ENCODE results near the gene KIT. TPM values are rescaled to one million over a fixed set of nuclear protein-coding genes. Genes with fewer than 3 reads are reported as not detected.

The KIT gene
- total RNA-seq, 1 donor from 2014 or later, result 19.5 TPM

DNA sequence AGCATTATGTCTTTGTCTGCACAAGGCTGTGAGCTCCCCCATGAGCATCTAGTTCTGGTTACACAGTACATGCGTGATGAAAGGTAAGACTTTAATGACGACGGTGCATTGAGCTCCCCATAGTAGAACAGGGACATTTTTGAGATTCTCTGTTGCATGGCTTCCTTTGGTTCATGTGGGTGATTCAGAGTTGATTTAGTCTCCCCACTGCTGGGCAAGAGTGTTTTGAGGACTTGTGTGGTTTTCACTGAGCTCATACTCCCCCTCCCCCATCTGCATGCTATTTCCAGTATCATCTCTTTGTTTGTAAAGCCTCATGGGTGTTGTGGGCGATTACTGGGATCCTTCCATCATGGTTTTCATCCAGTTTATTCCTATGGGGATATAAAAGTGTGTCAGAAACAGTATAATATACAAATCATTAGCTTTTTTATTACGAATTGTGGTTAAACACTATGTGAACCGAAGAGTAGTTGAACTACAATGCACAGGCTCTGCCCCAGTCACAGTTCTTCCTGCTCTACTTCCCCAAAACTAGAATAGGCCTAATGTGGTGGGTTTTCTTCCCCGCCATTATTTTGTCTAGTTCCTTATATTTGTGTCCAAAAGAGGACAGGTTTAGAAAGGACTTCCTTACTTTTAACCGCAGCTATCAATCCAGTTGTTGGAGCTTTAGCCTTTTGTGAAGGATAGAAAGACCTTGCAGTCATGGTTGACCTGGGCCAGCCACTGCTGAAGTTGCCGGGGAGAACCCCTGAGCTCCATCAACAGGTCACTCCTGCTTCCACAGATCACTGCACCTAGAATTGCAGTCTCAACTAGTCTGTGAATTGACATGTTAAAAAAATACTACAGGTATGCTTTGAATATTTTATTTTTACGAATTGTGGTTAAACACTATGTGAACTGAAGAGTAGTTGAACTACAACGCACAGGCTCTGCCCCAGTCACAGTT lies 30.4 kb downstream of the KIT start:
- H3K4me1 Mint-ChIP-seq (ENCODE audit: unreplicated experiment), result no peaks in the 10 kb centered on the region
- no peak for TF ChIP-seq CTCF (conservative IDR thresholded peaks at IDR 0.05)
- peaks cover 4% of the 10 kb centered on the region for H3K27me3 Mint-ChIP-seq
- no peak overlapping the region for H3K27ac Mint-ChIP-seq
- H3K4me3 Mint-ChIP-seq, result no peak overlapping the region
- DNase-seq (ENCODE audit: extremely low spot score, unreplicated experiment), result no peak
- no peaks in the 10 kb centered on the region for H3K9me3 Mint-ChIP-seq
- no peaks in the 10 kb centered on the region for H3K36me3 Mint-ChIP-seq

GRCh38 chr4:54695337-54695736 lies 37.6 kb downstream of the KIT start:
- no peak overlapping the region for H3K27ac Mint-ChIP-seq
- no peak overlapping the region for H3K4me3 Mint-ChIP-seq
- no peak for DNase-seq (ENCODE audit: extremely low spot score, unreplicated experiment)
- H3K36me3 Mint-ChIP-seq, result no peaks in the 10 kb centered on the region
- peaks cover 4% of the 10 kb centered on the region for H3K27me3 Mint-ChIP-seq
- H3K4me1 Mint-ChIP-seq (ENCODE audit: unreplicated experiment), result peaks cover 4% of the 10 kb centered on the region
- H3K9me3 Mint-ChIP-seq, result no peaks in the 10 kb centered on the region
- TF ChIP-seq CTCF (conservative IDR thresholded peaks at IDR 0.05), result no peak

GRCh38 chr4:54695788-54696187 lies 38.0 kb downstream of the KIT start:
- no peaks in the 10 kb centered on the region for H3K36me3 Mint-ChIP-seq
- no peak overlapping the region for H3K4me3 Mint-ChIP-seq
- H3K27ac Mint-ChIP-seq, result no peak overlapping the region
- no peak for DNase-seq (ENCODE audit: extremely low spot score, unreplicated experiment)
- peaks cover 4% of the 10 kb centered on the region for H3K4me1 Mint-ChIP-seq (ENCODE audit: unreplicated experiment)
- H3K27me3 Mint-ChIP-seq, result peaks cover 4% of the 10 kb centered on the region
- no peaks in the 10 kb centered on the region for H3K9me3 Mint-ChIP-seq
- no peak for TF ChIP-seq CTCF (conservative IDR thresholded peaks at IDR 0.05)

- DNase-seq (ENCODE audit: extremely low spot score, unreplicated experiment), result no peak
- H3K27ac Mint-ChIP-seq, result no peak overlapping the region
- H3K9me3 Mint-ChIP-seq, result no peaks in the 10 kb centered on the region
- no peaks in the 10 kb centered on the region for H3K36me3 Mint-ChIP-seq
- peaks cover 8% of the 10 kb centered on the region for H3K4me1 Mint-ChIP-seq (ENCODE audit: unreplicated experiment)
- no peak overlapping the region for H3K4me3 Mint-ChIP-seq
- TF ChIP-seq CTCF (conservative IDR thresholded peaks at IDR 0.05), result no peak
- no peaks in the 10 kb centered on the region for H3K27me3 Mint-ChIP-seq
These were observed 38.9 kb downstream of the KIT start for GRCh38 chr4:54696649-54697048.

GRCh38 chr4:54700986-54701385 lies 43.2 kb downstream of the KIT start:
- H3K27me3 Mint-ChIP-seq, result no peaks in the 10 kb centered on the region
- no peak overlapping the region for H3K4me3 Mint-ChIP-seq
- H3K9me3 Mint-ChIP-seq, result no peaks in the 10 kb centered on the region
- H3K4me1 Mint-ChIP-seq (ENCODE audit: unreplicated experiment), result peaks cover 8% of the 10 kb centered on the region
- no peaks in the 10 kb centered on the region for H3K36me3 Mint-ChIP-seq
- no peak overlapping the region for H3K27ac Mint-ChIP-seq
- TF ChIP-seq CTCF (conservative IDR thresholded peaks at IDR 0.05), result no peak
- DNase-seq (ENCODE audit: extremely low spot score, unreplicated experiment), result no peak

All from type B pancreatic cell (in vitro differentiated cells).